Activated naive CD4-positive, alpha-beta T cell treated with anti-CD3 and anti-CD28 coated beads, Interleukin-2, amount 10 ng/mL, durations not matched to agents 7 days and 5 days (primary cell): Measurements from ENCODE around the gene SGPL1.

ENCODE experiments used
- CTCF ChIA-PET: fragments of 350-600 bp; sonication (Branson Sonifier 250); formaldehyde crosslinking; loops from one replicate; lab custom pipeline; 2021; ENCODE audit warnings: antibody characterized with exemption; lab: Charles Lee
- DNase-seq: peaks from one replicate; pipeline ENCODE4 v3.0.0-alpha.2; 2020
- H3K27ac Mint-ChIP-seq: one replicate; pipeline ENCODE4 v1.8.0; 2021; ENCODE audit warnings: mild to moderate bottlenecking, moderate library complexity, mixed read lengths
- H3K27me3 Mint-ChIP-seq: one replicate; pipeline ENCODE4 v1.8.0; 2021; ENCODE audit warnings: mild to moderate bottlenecking, mixed read lengths
- H3K36me3 Mint-ChIP-seq: one replicate; pipeline ENCODE4 v1.8.0; 2021; ENCODE audit warnings: mixed read lengths
- H3K4me1 Mint-ChIP-seq: one replicate; pipeline ENCODE4 v1.8.0; 2021; ENCODE audit warnings: mixed read lengths
- H3K4me3 Mint-ChIP-seq: one replicate; pipeline ENCODE4 v1.8.0; 2021; ENCODE audit warnings: mild to moderate bottlenecking, moderate library complexity, mixed read lengths
- H3K9me3 Mint-ChIP-seq: one replicate; pipeline ENCODE4 v1.8.0; 2021; ENCODE audit warnings: mixed read lengths

SGPL1 gene

GRCh38 chr10:70836319-70836718 lies 20.6 kb downstream of the SGPL1 start:
- CTCF ChIA-PET: interaction anchor here (0.9 kb wide), 1 partner anchor 278 kb away, joined by 3 read pairs; no protein-coding TSS in a partner anchor
- no peak for DNase-seq
- Mint-ChIP-seq H3K4me3 (no peak overlapping the region), H3K36me3 (peaks cover 1% of the 10 kb centered on the region), H3K4me1 (peaks cover 6% of the 10 kb centered on the region), H3K27ac (no peak overlapping the region), H3K27me3 (no peaks in the 10 kb centered on the region), H3K9me3 (no peaks in the 10 kb centered on the region)

- no peaks in the 10 kb centered on the region for H3K9me3 Mint-ChIP-seq
- CTCF ChIA-PET: no interaction called here
- no peaks in the 10 kb centered on the region for H3K27me3 Mint-ChIP-seq
- H3K4me3 Mint-ChIP-seq: no peak overlapping the region
- DNase-seq: no peak
- H3K4me1 Mint-ChIP-seq: peaks cover 6% of the 10 kb centered on the region
- H3K27ac Mint-ChIP-seq: no peak overlapping the region
- peaks cover 1% of the 10 kb centered on the region for H3K36me3 Mint-ChIP-seq
Measured at GRCh38 chr10:70837660-70838059, 21.9 kb downstream of the SGPL1 start.

- DNase-seq: no peak
- H3K4me1 Mint-ChIP-seq: peaks cover under 1% of the 10 kb centered on the region
- H3K27ac Mint-ChIP-seq: no peak overlapping the region
- H3K36me3 Mint-ChIP-seq: peaks cover 1% of the 10 kb centered on the region
- H3K4me3 Mint-ChIP-seq: no peak overlapping the region
- no peaks in the 10 kb centered on the region for H3K9me3 Mint-ChIP-seq
- CTCF ChIA-PET: no interaction called here
- no peaks in the 10 kb centered on the region for H3K27me3 Mint-ChIP-seq
Measured at GRCh38 chr10:70838270-70838805, 22.6 kb downstream of the SGPL1 start.

DNA sequence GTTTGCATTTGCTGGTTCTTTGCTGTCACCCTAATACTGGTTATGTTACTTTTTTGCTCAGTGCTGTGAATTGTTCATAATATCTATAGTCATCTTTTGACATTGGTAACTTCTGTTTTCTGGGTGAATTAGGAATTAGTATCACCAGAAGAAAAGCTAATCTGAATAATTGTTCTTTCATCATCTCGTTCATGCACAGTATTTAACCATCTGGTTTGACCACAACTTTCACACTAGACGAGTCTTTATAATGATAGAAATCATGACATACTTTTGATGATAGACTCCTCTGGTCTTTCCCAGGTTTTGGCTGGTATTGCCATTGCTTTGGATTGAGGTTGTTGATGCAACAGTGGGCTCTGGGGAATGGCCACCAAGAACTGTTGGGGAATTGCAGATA lies 25.1 kb downstream of the SGPL1 start:
- CTCF ChIA-PET: no interaction called here
- Mint-ChIP-seq H3K9me3 (no peaks in the 10 kb centered on the region), H3K4me1 (no peaks in the 10 kb centered on the region), H3K27me3 (no peaks in the 10 kb centered on the region), H3K27ac (no peak overlapping the region), H3K4me3 (no peak overlapping the region), H3K36me3 (peaks cover 4% of the 10 kb centered on the region)
- no peak for DNase-seq

- Mint-ChIP-seq H3K4me3 (no peak overlapping the region), H3K27ac (no peak overlapping the region), H3K27me3 (no peaks in the 10 kb centered on the region), H3K36me3 (peaks cover 4% of the 10 kb centered on the region), H3K4me1 (no peaks in the 10 kb centered on the region), H3K9me3 (no peaks in the 10 kb centered on the region)
- CTCF ChIA-PET: no interaction called here
- DNase-seq: no peak
Measured at GRCh38 chr10:70843333-70843732, 27.6 kb downstream of the SGPL1 start.

DNA sequence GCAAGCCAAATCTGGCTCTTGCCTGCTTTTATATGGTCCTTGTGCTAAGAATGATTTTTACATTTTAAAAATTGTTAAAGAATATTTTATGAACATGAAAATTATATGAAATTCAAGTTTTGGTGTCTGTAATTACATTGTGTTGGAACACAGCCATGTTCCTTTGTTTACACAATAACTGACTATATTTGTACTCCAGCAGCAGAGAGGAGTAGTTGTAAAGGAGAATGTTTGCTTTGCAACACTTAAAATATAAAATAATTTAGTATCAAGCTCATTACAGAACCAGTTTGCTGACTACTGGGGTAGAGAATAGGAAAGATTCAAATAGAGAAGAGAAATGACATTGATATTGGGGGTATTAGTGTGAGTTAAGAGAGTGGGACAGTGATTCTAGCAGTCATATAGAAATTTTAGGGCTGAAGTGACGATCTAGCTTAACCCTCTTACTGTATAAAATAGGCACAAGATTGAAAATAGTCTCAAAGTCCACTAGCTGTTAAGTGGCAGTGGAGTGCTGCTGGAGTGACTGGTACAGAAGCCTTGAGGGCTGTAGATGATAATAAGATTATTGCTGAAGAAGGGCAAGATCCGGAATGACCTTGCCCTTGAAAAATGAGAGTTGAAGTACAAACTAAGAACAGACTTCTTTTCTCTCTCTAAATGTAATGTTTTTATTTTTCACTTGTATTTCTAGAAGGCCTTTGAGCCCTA lies 28.2 kb downstream of the SGPL1 start:
- H3K36me3 Mint-ChIP-seq: peaks cover 4% of the 10 kb centered on the region
- H3K4me1 Mint-ChIP-seq: no peaks in the 10 kb centered on the region
- no peaks in the 10 kb centered on the region for H3K27me3 Mint-ChIP-seq
- no peak for DNase-seq
- H3K27ac Mint-ChIP-seq: no peak overlapping the region
- no peak overlapping the region for H3K4me3 Mint-ChIP-seq
- no peaks in the 10 kb centered on the region for H3K9me3 Mint-ChIP-seq
- CTCF ChIA-PET: no interaction called here

DNA sequence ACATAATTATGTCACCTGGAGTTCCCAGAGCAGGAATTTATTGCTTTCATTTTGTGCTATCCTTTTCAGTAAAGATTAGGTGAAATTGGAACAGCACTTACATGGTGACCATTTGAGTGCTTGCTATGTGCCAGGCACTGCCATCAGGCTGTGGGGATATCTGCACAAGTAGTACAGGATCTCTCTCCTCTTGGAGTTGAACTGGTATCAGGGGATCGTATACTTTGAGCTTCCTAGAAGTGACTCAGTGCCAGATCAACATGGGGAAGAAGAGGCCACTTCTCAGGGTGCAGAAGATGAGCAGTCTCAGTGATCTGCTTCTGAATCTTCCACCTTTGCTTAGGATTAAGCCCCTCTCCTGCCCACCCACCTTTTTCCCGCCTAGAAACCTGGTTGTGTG lies 29.5 kb downstream of the SGPL1 start:
- H3K27me3 Mint-ChIP-seq: no peaks in the 10 kb centered on the region
- CTCF ChIA-PET: no interaction called here
- no peaks in the 10 kb centered on the region for H3K9me3 Mint-ChIP-seq
- no peak for DNase-seq
- H3K27ac Mint-ChIP-seq: no peak overlapping the region
- peaks cover 4% of the 10 kb centered on the region for H3K36me3 Mint-ChIP-seq
- no peak overlapping the region for H3K4me3 Mint-ChIP-seq
- peaks cover 6% of the 10 kb centered on the region for H3K4me1 Mint-ChIP-seq

DNA sequence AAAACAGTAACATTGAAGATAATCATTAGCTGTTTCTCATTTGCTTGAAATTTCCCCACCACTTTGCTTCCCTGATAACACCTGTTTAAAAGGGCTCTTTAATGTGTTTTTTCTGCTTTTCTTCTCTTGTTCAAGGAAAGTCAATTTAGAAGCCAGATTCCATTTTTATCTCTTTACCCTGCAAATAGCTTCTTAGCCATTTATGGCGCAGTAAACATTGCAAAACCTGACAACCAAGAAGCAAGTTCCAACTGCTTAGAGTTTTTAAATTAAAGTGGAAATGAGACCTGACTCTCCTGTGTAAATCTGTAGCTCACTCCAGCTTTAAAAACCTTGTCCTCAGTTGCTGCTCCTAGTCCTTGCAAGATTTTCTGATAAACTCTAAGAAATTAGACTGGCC lies 30.1 kb downstream of the SGPL1 start:
- CTCF ChIA-PET: no interaction called here
- DNase-seq: no peak
- Mint-ChIP-seq H3K36me3 (peaks cover 4% of the 10 kb centered on the region), H3K9me3 (no peaks in the 10 kb centered on the region), H3K27ac (no peak overlapping the region), H3K4me3 (no peak overlapping the region), H3K27me3 (no peaks in the 10 kb centered on the region), H3K4me1 (peaks cover 6% of the 10 kb centered on the region)

DNA sequence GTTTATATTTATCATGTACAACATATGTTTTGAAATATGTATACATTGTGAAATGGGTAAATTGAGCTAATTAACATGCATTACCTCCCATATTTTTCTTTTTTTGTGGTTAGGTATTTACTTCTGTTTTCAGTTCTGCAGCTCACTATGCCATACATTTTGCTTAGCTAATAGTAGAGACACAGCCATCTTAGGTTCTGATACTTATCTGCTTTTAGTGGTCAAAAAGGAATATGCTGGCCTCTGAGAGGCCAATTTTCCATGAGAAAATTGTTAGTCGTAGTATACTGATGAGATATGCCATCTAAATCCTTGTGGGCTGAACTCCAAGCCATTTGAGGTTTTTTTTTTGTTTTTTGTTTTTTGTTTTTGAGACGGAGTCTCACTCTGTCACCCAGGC lies 31.0 kb downstream of the SGPL1 start:
- H3K27me3 Mint-ChIP-seq: no peaks in the 10 kb centered on the region
- no peak for DNase-seq
- H3K9me3 Mint-ChIP-seq: no peaks in the 10 kb centered on the region
- H3K27ac Mint-ChIP-seq: no peak overlapping the region
- no peak overlapping the region for H3K4me3 Mint-ChIP-seq
- CTCF ChIA-PET: no interaction called here
- peaks cover 4% of the 10 kb centered on the region for H3K36me3 Mint-ChIP-seq
- peaks cover 6% of the 10 kb centered on the region for H3K4me1 Mint-ChIP-seq

GRCh38 chr10:70847659-70848360 lies 32.1 kb downstream of the SGPL1 start:
- CTCF ChIA-PET: no interaction called here
- H3K27me3 Mint-ChIP-seq: no peaks in the 10 kb centered on the region
- H3K36me3 Mint-ChIP-seq: peaks cover 5% of the 10 kb centered on the region
- no peaks in the 10 kb centered on the region for H3K9me3 Mint-ChIP-seq
- no peak for DNase-seq
- H3K27ac Mint-ChIP-seq: no peak overlapping the region
- H3K4me3 Mint-ChIP-seq: no peak overlapping the region
- peaks cover 6% of the 10 kb centered on the region for H3K4me1 Mint-ChIP-seq

DNA sequence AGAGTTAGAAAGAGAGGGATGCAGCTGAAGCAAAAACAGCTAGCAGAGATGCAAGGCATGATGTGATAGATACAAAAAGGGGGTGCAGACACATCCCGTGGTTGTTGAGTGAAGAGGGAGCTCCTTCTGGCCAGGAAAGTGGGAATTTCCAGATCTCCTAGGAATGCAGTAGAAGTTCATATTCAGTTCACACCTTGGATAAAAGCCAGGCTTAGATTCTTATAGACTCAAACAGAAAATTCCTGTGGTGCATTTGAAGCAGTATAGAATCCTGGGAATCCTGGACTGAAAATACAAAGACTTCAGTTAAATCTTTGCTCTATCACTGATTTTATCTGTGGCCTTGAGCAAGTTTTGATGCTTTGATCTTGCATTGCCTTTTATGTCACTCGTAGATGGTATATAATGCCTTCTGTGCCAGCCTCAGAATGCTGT lies 33.9 kb downstream of the SGPL1 start:
- CTCF ChIA-PET: no interaction called here
- no peak overlapping the region for H3K4me3 Mint-ChIP-seq
- peaks cover 6% of the 10 kb centered on the region for H3K4me1 Mint-ChIP-seq
- H3K27ac Mint-ChIP-seq: no peak overlapping the region
- no peaks in the 10 kb centered on the region for H3K27me3 Mint-ChIP-seq
- peaks cover 5% of the 10 kb centered on the region for H3K36me3 Mint-ChIP-seq
- no peaks in the 10 kb centered on the region for H3K9me3 Mint-ChIP-seq
- no peak for DNase-seq

- Mint-ChIP-seq H3K4me1 (peaks cover 6% of the 10 kb centered on the region), H3K9me3 (no peaks in the 10 kb centered on the region), H3K27me3 (no peaks in the 10 kb centered on the region), H3K27ac (no peak overlapping the region), H3K4me3 (no peak overlapping the region), H3K36me3 (peaks cover 5% of the 10 kb centered on the region)
- CTCF ChIA-PET: no interaction called here
- no peak for DNase-seq
Measured at GRCh38 chr10:70850097-70850496, 34.3 kb downstream of the SGPL1 start.

DNA sequence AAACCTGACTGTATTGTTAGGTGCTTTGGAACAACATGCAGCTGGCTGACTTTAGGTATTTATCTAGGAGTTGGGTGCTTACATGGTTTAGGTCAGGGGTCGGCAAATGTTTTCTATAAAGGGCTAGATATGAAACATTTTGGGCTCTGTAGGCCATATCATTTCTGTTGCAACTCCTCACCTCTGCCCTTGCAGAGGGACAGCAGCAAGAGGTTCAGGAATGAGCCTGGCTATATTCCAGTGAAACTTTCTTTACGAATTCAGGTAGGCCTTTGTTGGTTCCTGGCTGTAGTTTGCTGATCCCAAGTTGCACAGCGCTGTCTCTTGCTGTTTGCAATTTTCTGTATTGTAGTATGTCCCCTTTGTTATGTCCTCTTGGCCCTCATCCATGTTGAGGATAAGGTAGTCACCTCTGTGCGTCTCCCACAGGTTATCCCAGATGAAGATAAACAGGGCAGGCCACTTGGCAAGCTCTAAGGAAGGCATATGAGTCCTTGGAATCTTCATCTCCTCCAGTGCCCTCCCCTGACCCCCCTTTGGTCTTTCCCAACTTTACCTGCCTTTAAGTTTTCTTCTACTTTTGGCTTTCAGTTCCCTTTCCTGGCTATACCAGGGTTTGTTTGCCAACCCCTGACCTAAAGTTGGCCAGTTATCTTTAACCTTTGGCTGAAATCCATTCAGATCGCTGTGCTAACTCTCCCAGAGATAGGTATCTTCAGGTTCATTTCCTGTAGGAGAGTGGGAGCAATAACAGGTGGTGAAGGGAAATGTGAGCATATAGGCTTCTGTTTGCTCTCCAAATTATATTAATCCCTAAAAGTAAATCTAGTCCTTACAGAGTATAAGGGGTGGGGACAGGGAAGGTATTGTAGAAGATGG lies 36.1 kb downstream of the SGPL1 start:
- DNase-seq: no peak
- H3K4me1 Mint-ChIP-seq: peaks cover 6% of the 10 kb centered on the region
- H3K27ac Mint-ChIP-seq: no peak overlapping the region
- H3K36me3 Mint-ChIP-seq: peaks cover 8% of the 10 kb centered on the region
- no peak overlapping the region for H3K4me3 Mint-ChIP-seq
- no peaks in the 10 kb centered on the region for H3K27me3 Mint-ChIP-seq
- no peaks in the 10 kb centered on the region for H3K9me3 Mint-ChIP-seq
- CTCF ChIA-PET: interaction anchor here (0.7 to 1.1 kb wide), 2 partner anchors 33 to 35 kb away, joined by 3 read pairs; no protein-coding TSS in a partner anchor

DNA sequence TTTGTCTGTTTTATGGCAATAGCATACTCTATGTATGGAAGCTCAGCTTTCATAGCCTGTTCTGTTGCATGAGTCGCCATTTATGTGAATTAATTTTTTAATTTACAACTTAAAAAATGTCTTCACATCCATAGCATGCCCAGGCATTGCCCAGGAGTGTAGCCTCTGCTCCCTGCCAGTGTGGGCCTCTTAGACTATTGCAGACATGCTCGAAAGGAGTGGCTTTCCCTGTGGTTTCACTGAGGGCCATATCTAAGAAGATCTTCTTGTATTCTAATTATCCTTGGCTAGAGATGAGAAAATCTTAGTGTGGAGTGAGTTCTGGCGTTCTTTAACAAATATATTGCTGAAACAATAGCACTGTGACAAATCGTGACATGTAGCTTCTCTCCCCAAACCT lies 37.3 kb downstream of the SGPL1 start:
- Mint-ChIP-seq H3K4me1 (peaks cover 6% of the 10 kb centered on the region), H3K9me3 (no peaks in the 10 kb centered on the region), H3K4me3 (no peak overlapping the region), H3K27me3 (no peaks in the 10 kb centered on the region), H3K27ac (no peak overlapping the region), H3K36me3 (peaks cover 10% of the 10 kb centered on the region)
- DNase-seq: no peak
- CTCF ChIA-PET: interaction anchor here (0.7 to 1.1 kb wide), 3 partner anchors 31 to 37 kb away, joined by 3 read pairs; partner anchors contain the start of gene SGPL1
